LoVo (cell line): ENCODE data around the gene PLAGL2.
A peak's percentile ranks its signal among the peaks of the same experiment; 100 is the strongest.

Experiments
- DNase-seq: peaks from one replicate; pipeline ENCODE4 v3.0.0-alpha.2; 2016; ENCODE audit warnings: low spot score

Gene PLAGL2

DNA sequence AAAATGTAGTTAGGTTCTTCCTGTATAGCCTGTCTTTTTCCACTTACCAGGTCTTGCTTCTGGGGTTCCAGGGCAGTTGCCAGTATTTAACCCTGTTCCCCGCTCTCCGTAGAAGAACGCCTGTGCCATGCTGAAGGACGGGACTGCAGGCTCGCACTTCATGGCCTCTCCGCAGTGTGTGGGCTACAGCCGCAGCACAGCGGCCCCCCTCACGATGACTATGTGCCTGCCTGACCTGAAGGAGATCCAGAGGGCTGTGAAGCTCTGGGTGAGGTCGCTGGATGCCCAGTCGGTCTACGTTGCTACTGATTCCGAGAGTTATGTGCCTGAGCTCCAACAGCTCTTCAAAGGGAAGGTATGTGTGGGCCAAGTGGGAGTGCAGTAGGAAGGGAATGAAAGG is 23.2 kb upstream of the PLAGL2 start:
- DNase-seq = no peak

GRCh38 chr20:32229251-32229747 is 21.8 kb upstream of the PLAGL2 start:
- peak; percentile 50 for DNase-seq

DNA sequence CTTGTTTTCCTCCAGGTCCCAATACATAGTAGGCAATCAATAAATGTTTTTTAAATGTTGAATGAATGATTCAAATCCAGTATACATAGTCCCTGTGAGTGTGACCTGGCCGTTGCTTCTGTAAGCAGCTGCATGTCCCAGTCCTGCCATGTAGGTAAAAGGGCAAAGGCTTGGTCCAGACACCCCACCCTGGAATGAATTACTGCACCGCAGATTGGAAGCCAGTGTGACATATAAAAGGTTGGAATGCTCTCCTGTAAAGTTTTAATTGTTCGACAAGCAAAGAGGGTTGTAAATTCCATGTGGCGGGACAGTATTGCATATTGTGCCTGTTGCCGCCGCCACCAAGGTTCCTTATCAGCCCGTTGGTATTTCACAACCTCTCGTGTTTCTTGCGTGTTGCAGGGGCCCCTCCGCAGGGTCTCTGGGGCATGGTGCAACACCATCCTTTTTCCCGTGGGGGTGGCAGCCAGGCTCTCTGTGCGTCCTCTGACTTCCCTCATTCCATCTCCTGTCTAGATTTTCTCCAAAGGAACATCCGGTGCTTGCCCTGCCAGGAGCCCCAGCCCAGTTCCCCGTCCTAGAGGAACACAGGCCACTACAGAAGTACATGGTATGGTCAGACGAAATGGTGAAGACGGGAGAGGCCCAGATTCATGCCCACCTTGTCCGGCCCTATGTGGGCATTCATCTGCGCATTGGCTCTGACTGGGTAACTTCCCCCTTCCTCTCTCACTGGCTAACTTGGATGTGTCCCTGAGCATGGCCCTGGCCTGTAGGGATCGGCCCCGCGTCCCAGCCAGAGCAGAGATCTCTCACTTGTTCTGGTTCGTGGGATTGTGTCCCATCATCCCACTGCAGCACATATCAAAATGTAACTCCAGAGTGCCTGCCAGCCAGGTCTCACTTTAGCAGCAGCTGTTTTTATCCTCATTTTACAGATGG is 20.5 kb upstream of the PLAGL2 start:
- peak; percentile 95 for DNase-seq

- DNase-seq = peak; percentile 32
These were observed 19.8 kb upstream of the PLAGL2 start for GRCh38 chr20:32227306-32227705.

GRCh38 chr20:32226391-32226790 is 18.8 kb upstream of the PLAGL2 start:
- no peak for DNase-seq

- DNase-seq = no peak
These were observed 16.9 kb upstream of the PLAGL2 start for GRCh38 chr20:32224463-32224862.

- no peak for DNase-seq
These were observed 10.8 kb upstream of the PLAGL2 start for GRCh38 chr20:32218156-32218900.

GRCh38 chr20:32216179-32217142 is 8.9 kb upstream of the PLAGL2 start:
- DNase-seq = no peak

- no peak for DNase-seq
These were observed 8.2 kb upstream of the PLAGL2 start for GRCh38 chr20:32215729-32216128.

DNA sequence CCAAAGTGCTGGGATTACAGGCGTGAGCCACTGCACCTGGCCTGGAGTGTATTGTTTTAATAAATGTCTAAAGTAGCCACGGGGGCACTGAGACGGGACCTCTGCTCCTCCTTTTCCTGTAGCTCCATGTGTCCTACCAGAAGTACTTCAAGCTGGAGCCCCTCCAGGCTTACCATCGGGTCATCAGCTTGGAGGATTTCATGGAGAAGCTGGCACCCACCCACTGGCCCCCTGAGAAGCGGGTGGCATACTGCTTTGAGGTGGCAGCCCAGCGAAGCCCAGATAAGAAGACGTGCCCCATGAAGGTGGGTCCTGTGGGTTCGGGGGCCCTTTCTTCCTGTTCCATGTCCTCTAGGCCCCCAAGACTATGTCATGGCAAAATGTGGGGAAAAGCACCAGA is 7.6 kb upstream of the PLAGL2 start:
- no peak for DNase-seq

GRCh38 chr20:32213870-32214269 is 6.3 kb upstream of the PLAGL2 start:
- no peak for DNase-seq

GRCh38 chr20:32209850-32210605 is 2.5 kb upstream of the PLAGL2 start:
- no peak for DNase-seq

DNA sequence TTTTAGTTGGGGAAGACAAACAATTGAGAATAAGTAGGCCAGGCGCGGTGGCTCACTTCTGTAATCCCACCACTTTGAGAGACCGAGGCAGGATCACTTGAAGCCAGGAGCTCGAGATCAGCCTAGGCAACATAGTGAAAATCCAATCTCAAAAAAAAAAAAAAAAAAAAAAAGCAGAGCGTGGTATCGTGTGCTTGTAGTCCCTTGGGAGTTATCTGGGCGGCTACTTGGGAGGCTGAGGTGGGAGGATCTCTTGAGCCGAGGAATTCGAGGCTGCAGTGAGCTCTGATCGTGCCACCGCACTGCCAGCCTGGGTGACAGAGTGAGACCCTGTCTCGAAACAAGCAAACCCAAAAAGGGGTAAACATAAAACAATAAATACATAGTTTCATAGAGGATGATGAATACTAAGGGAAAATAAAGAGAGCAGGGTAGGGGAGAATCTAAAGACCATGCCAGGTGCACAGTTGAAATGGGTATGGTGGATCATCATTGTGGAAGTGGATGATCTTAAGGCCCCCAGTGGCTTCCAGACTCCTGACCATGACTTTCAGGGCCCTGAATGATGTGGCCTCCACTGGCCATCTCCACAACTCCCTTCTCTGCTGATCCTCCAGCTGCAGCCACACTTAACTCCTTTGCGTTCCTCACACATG is 1.1 kb upstream of the PLAGL2 start:
- no peak for DNase-seq

DNA sequence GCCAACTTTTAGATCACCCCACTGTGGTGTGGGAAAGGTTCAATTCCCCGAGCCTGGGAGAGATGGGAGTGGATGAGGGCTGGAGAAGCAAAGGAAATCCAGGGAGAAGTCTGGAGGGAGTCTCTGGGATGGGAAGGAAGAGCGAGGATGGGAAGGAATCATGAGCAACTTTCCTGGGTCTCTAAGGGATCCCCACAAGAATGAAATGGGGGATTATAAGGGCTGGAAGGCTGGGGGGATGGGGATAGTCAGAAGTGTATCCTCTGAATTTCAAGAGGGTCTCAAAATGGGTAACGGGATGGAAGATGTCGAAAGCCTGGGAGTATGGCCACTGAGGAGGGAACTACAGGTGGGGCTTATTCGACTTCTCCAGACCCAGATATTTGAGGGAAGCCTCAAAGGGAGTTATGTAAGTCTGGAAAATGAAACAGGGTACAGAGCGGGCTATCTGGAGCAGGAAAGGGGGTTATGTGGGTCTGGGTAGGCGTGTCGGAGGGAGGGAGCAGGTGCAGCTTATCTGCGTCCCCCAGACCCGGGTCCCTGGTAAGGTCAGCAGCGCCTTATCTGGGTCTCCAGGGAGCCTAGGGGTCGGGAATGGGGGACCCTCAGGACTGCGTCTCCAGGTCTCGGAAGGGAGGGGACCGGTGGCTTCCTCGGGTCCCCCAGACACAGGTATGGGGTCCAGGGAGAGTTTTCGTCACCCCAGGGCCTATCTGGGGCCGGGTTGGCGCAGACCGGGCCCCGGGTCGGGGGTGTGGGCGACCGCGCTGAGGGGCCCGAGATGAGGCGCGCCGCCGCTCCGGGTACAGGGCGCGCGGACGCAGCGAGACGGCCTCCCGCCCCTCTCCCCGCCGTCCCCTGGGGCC is 550 bp downstream of the PLAGL2 start:
- no peak for DNase-seq

DNA sequence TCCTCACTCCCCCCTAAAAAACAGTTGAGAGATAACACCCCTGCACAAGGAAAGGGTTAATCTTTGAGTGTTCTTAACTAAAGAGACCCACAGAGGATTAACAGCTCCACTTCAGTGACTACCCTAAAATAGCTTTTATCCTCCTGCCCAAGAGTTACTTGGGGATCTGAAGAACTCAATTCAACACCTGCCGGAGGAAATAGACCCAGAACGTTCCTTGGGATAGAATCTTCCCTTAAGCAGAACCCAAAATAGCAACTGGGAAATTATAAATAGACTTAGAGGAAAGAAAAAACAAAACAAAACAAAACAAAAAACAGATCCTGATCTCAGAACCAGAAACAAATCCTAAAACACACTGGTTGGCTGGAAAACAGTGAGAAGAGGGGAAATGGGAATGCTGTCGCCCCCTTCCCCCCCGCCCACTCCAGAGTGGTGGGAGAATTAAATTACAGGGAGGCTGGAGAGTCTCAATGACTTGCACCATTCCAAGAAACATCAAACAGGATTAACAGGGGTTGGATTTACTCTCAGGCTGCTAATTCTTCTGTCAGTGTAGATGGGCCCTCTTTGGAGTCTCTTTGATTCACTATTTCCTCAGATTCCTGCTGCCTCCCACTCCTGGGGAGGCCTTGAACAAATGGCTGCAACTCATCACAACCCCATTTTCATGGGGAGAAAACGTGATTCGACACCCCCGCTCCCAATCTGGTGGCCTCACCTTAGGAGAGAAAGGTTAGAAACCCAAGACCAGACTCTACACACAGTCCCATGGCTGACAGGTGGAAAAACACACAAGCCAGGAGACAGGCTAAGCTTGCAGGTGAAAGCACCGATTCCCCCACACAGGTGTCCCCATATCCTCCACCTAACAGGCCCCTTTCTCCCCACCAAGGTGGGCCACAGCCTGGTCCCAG is 1.4 kb downstream of the PLAGL2 start:
- no peak for DNase-seq

GRCh38 chr20:32205110-32205842 is 2.3 kb downstream of the PLAGL2 start:
- DNase-seq = no peak

DNA sequence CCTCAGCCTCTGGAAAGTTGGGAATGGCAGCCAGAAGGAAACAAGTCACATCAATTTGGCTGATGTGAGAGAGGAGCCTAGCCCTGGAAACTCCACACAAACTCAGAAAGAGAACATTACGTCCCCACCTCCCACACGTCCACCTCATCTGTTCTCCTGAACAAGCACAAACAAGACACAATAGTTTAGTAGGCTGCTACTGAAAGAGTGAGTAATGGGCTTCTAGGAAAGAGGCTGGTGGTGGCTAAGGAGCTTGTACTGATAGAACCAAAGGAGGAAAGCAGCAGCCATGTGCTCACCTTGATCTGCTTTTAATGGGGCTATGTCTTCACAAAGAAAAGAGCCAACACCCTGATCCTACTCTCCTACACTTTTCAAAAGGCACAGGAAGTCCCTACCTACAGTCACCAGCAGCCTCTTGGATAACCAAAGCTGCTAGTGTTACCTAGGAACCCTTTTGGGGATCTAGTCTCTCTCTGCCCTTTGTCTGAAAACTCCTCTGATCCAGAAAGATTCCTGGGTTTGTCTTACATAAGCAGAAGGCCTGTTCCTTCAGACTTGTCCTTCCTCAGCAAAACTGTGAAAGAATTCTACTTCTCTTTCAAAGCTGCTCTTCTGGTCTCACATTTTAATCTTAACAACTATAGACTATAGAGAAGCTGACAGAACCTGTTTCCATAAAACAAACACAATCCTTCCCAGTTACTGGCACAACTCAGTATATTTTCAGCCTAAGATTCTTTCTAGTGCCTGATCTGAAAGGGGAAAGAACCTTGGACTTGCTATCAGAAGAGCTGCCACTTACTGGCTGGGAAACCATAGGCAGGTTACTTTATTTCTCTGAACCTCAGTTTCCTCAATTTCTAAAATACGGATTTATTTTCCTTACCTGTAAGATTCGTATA is 3.1 kb downstream of the PLAGL2 start:
- no peak for DNase-seq
